ENCODE data around the gene SMARCA4. TPM values are rescaled to one million over a fixed set of nuclear protein-coding genes. Genes with fewer than 3 reads are reported as not detected.

The SMARCA4 gene
- total RNA-seq, 1 experiment from 2014 or later: 103 TPM

DNA sequence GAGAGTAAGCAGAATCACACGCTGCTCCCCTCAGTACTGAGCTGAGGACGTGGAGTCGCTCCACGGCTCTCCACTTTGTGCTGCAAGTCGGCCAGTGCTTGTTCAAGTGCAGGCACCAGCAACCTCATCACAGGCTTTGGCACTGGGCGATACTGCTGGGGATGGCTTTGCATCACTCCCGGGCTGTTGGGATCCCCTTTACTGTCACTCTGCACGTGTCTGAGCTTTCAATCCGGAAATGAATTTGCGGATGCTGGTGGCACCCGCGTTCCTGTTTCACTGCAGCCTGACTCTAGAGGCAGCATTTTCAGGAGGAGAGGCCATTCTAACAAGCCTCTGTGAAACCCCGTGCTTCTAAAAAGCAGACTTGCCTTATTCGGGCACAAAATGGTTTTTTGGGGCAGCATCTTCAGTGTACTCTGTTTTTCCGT is 19.1 kb downstream of the SMARCA4 start:
- DNase-seq: no peak
- H3K27me3 ChIP-seq (ENCODE audit: low read length): no peaks in the 10 kb centered on the region
- no peaks in the 10 kb centered on the region for H3K9me3 ChIP-seq (ENCODE audit: low read length)
- H3K4me3 ChIP-seq (ENCODE audit: low read length): no peak overlapping the region
- H3K79me2 ChIP-seq (ENCODE audit: low read length): peaks cover 94% of the 10 kb centered on the region
- no peak overlapping the region for H2AFZ ChIP-seq (ENCODE audit: low read length)
- H4K20me1 ChIP-seq (ENCODE audit: insufficient read depth, low read depth, low read length): peaks cover 61% of the 10 kb centered on the region
- H3K9ac ChIP-seq (ENCODE audit: low read length): no peak overlapping the region
- H3K36me3 ChIP-seq (ENCODE audit: insufficient read depth, low read length): no peaks in the 10 kb centered on the region
- no peaks in the 10 kb centered on the region for H3K4me1 ChIP-seq (ENCODE audit: low read length)
- H3K4me2 ChIP-seq (ENCODE audit: low read depth, low read length, poor library complexity, severe bottlenecking): no peak overlapping the region
- H3K9me2 ChIP-seq (replicated peaks; ENCODE audit: insufficient read depth, low read length): no peaks in the 10 kb centered on the region
- no peak overlapping the region for H3K27ac ChIP-seq (ENCODE audit: low read length)

DNA sequence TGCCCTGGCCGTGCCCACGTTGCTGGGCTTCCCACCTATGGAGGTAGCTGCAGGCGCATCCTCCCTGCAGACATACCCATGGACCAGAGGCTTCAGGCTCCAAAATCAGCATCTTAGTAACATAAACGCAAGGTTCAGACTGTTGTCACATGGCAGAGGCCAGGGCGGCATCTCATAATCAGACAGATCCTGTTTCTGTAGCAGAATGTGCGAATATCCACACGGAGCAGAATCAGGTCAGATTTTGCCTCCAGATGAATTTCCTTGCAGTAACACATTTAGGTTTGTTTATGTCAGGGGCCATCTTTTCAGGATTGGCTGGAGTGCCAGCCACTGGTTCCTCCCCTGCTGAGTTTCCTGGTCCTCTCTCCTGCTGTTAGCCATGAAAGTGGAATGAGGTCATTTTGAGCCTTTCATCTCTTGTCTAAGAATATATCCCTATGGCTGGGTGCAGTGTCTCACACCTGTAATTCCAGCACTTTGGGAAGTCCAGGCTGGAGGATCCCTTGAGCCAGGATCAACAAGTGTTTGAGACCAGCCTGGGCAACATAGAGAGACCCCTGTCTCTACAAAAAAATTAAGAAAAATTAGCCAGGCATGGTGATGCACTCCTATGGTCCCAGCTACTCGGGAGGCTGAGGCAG is 20.5 kb downstream of the SMARCA4 start:
- no peak for DNase-seq
- H3K4me3 ChIP-seq (ENCODE audit: low read length): no peak overlapping the region
- H3K4me1 ChIP-seq (ENCODE audit: low read length): no peaks in the 10 kb centered on the region
- H3K9ac ChIP-seq (ENCODE audit: low read length): no peak overlapping the region
- no peaks in the 10 kb centered on the region for H3K27me3 ChIP-seq (ENCODE audit: low read length)
- no peak overlapping the region for H3K27ac ChIP-seq (ENCODE audit: low read length)
- no peak overlapping the region for H3K4me2 ChIP-seq (ENCODE audit: low read depth, low read length, poor library complexity, severe bottlenecking)
- peaks cover 50% of the 10 kb centered on the region for H4K20me1 ChIP-seq (ENCODE audit: insufficient read depth, low read depth, low read length)
- H3K79me2 ChIP-seq (ENCODE audit: low read length): peaks cover 85% of the 10 kb centered on the region
- no peaks in the 10 kb centered on the region for H3K36me3 ChIP-seq (ENCODE audit: insufficient read depth, low read length)
- H2AFZ ChIP-seq (ENCODE audit: low read length): no peak overlapping the region
- no peaks in the 10 kb centered on the region for H3K9me2 ChIP-seq (replicated peaks; ENCODE audit: insufficient read depth, low read length)
- no peaks in the 10 kb centered on the region for H3K9me3 ChIP-seq (ENCODE audit: low read length)

DNA sequence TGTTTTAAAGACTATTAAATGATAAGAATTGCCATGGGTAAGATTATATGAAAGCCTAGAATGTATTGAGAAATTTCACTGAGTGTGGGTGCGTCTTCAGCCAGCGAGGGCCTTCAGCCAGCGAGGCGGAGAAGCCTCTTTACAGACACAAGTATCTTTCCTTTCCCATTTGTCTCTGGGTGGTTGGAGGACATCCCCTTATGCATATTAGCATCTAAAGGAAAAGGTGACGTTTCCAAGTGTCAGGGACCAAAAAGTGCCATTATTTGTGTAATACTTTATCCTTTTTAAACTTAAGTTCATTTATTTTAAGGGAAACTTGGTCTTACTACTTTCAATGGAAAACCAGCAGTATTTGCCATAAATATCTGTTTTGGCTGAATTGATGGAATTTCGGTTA is 22.2 kb downstream of the SMARCA4 start:
- no peak for DNase-seq
- Histone ChIP-seq H3K27me3 (ENCODE audit: low read length) (no peaks in the 10 kb centered on the region), H3K9ac (ENCODE audit: low read length) (no peak overlapping the region), H3K9me2 (replicated peaks; ENCODE audit: insufficient read depth, low read length) (no peaks in the 10 kb centered on the region), H3K4me1 (ENCODE audit: low read length) (no peaks in the 10 kb centered on the region), H3K27ac (ENCODE audit: low read length) (no peak overlapping the region), H3K36me3 (ENCODE audit: insufficient read depth, low read length) (no peaks in the 10 kb centered on the region), H2AFZ (ENCODE audit: low read length) (no peak overlapping the region), H3K79me2 (ENCODE audit: low read length) (peaks cover 69% of the 10 kb centered on the region), H3K4me2 (ENCODE audit: low read depth, low read length, poor library complexity, severe bottlenecking) (no peak overlapping the region), H3K4me3 (ENCODE audit: low read length) (no peak overlapping the region), H3K9me3 (ENCODE audit: low read length) (no peaks in the 10 kb centered on the region), H4K20me1 (ENCODE audit: insufficient read depth, low read depth, low read length) (peaks cover 44% of the 10 kb centered on the region)

DNA sequence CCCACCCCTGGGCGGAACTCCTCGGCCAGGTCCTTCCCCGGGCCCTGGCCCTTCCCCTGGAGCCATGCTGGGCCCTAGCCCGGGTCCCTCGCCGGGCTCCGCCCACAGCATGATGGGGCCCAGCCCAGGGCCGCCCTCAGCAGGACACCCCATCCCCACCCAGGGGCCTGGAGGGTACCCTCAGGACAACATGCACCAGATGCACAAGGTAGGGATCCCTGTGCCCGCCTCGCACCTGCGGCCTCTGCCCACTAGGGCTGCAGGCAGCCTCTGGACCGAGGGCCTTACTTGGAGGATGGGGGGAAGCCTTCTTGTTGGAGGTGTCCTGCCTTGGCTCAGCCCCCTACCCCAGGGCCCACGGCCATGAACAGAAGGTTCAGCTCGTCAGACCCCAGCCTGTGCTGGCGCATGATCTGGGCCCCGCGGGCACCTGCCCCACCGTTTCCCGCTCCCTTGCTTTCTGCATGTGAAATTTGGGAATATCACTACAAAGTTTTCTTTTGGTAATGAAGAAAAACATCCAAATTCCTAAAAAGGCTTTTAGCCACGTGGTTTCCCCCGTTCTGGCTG is 23.4 kb downstream of the SMARCA4 start:
- no peak overlapping the region for H3K9ac ChIP-seq (ENCODE audit: low read length)
- DNase-seq: no peak
- H4K20me1 ChIP-seq (ENCODE audit: insufficient read depth, low read depth, low read length): peaks cover 37% of the 10 kb centered on the region
- H3K9me3 ChIP-seq (ENCODE audit: low read length): no peaks in the 10 kb centered on the region
- H3K4me3 ChIP-seq (ENCODE audit: low read length): no peak overlapping the region
- H3K36me3 ChIP-seq (ENCODE audit: insufficient read depth, low read length): peaks cover 4% of the 10 kb centered on the region; the same call in 1 of the 2 replicates
- peaks cover 58% of the 10 kb centered on the region for H3K79me2 ChIP-seq (ENCODE audit: low read length)
- no peak overlapping the region for H2AFZ ChIP-seq (ENCODE audit: low read length)
- no peak overlapping the region for H3K27ac ChIP-seq (ENCODE audit: low read length)
- no peaks in the 10 kb centered on the region for H3K4me1 ChIP-seq (ENCODE audit: low read length)
- no peaks in the 10 kb centered on the region for H3K9me2 ChIP-seq (replicated peaks; ENCODE audit: insufficient read depth, low read length)
- H3K4me2 ChIP-seq (ENCODE audit: low read depth, low read length, poor library complexity, severe bottlenecking): no peak overlapping the region
- no peaks in the 10 kb centered on the region for H3K27me3 ChIP-seq (ENCODE audit: low read length)

DNA sequence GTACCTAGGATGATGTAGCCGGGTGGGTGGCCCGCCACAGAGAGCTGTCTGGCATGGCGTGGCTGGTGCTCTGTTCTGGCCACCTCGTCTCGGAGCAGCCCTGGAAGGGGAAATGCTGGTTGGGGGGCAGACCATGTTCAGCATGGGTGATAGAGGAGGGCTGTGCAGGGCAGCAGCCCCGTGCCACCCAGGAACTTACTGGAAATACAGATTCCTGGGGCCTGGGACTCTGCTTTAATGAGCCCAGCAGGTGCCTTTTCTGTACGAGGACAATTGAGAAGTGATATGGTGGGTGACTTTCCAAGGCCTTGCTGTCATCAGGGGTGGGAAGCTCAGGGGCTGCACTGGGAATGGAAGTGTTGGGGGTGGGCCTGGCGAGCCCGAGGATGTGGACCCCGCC is 24.7 kb downstream of the SMARCA4 start:
- no peaks in the 10 kb centered on the region for H3K9me2 ChIP-seq (replicated peaks; ENCODE audit: insufficient read depth, low read length)
- H4K20me1 ChIP-seq (ENCODE audit: insufficient read depth, low read depth, low read length): peaks cover 28% of the 10 kb centered on the region
- no peak overlapping the region for H3K4me2 ChIP-seq (ENCODE audit: low read depth, low read length, poor library complexity, severe bottlenecking)
- peaks cover 4% of the 10 kb centered on the region; the same call in 1 of the 2 replicates for H3K36me3 ChIP-seq (ENCODE audit: insufficient read depth, low read length)
- no peak overlapping the region for H2AFZ ChIP-seq (ENCODE audit: low read length)
- no peak overlapping the region for H3K27ac ChIP-seq (ENCODE audit: low read length)
- no peak for DNase-seq
- no peak overlapping the region for H3K4me3 ChIP-seq (ENCODE audit: low read length)
- no peaks in the 10 kb centered on the region for H3K9me3 ChIP-seq (ENCODE audit: low read length)
- H3K27me3 ChIP-seq (ENCODE audit: low read length): no peaks in the 10 kb centered on the region
- no peaks in the 10 kb centered on the region for H3K4me1 ChIP-seq (ENCODE audit: low read length)
- peaks cover 47% of the 10 kb centered on the region for H3K79me2 ChIP-seq (ENCODE audit: low read length)
- H3K9ac ChIP-seq (ENCODE audit: low read length): no peak overlapping the region

DNA sequence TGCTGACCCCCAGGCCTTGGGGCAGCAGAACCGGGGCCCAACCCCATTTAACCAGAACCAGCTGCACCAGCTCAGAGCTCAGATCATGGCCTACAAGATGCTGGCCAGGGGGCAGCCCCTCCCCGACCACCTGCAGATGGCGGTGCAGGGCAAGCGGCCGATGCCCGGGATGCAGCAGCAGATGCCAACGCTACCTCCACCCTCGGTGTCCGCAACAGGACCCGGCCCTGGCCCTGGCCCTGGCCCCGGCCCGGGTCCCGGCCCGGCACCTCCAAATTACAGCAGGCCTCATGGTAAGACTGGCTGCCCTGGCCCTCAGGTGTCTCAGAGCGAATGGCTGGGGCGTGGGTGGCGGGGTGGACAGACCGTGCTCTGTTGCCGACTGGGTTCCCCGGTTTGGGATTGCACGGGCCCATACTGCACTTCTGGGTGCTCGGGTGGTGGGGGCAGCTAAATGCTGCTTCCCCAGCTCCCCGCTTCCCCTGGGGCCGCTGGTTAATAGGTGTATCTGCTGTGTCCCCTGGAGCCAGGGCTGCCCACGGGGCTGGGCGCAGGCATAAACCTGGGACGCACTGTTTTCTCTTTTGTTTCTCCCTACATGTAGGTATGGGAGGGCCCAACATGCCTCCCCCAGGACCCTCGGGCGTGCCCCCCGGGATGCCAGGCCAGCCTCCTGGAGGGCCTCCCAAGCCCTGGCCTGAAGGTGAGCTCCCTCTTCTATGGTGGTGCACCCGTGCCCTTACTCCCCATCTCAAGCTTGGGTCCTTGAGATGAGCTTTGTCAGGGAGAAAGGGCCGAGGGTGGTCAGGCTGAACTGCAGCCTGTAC is 25.7 kb downstream of the SMARCA4 start:
- H3K27ac ChIP-seq (ENCODE audit: low read length): no peak overlapping the region
- no peaks in the 10 kb centered on the region for H3K9me2 ChIP-seq (replicated peaks; ENCODE audit: insufficient read depth, low read length)
- no peak overlapping the region for H3K9ac ChIP-seq (ENCODE audit: low read length)
- no peak overlapping the region for H3K4me2 ChIP-seq (ENCODE audit: low read depth, low read length, poor library complexity, severe bottlenecking)
- H3K27me3 ChIP-seq (ENCODE audit: low read length): no peaks in the 10 kb centered on the region
- H4K20me1 ChIP-seq (ENCODE audit: insufficient read depth, low read depth, low read length): peaks cover 23% of the 10 kb centered on the region; the same call in 1 of the 2 replicates
- no peaks in the 10 kb centered on the region for H3K9me3 ChIP-seq (ENCODE audit: low read length)
- peaks cover 4% of the 10 kb centered on the region; the same call in 1 of the 2 replicates for H3K36me3 ChIP-seq (ENCODE audit: insufficient read depth, low read length)
- H3K79me2 ChIP-seq (ENCODE audit: low read length): peaks cover 37% of the 10 kb centered on the region
- H3K4me3 ChIP-seq (ENCODE audit: low read length): no peak overlapping the region
- H3K4me1 ChIP-seq (ENCODE audit: low read length): no peaks in the 10 kb centered on the region
- H2AFZ ChIP-seq (ENCODE audit: low read length): no peak overlapping the region
- no peak for DNase-seq

DNA sequence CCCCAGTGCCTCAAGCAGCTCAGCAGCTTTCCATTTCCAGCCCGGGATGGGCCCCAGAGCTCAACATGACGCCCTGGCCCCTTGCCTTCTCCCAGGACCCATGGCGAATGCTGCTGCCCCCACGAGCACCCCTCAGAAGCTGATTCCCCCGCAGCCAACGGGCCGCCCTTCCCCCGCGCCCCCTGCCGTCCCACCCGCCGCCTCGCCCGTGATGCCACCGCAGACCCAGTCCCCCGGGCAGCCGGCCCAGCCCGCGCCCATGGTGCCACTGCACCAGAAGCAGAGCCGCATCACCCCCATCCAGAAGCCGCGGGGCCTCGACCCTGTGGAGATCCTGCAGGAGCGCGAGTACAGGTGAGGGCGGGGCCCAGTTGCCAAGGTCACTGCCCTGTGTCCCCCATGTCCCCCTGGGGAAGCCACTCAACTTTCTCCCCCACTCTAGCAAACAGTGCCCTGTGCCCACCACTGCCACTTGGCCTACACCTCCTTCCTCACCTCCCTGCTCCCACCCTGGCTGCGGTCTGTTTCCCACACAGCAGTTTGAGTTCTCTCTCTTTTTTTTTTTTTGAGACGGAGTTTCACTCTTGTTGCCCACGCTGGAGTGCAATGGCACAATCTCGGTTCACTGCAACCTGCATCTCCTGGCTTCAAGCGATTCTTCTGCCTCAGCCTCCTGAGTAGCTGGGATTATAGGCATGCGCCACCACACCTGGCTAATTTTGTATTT is 26.9 kb downstream of the SMARCA4 start:
- Histone ChIP-seq H3K4me2 (ENCODE audit: low read depth, low read length, poor library complexity, severe bottlenecking) (no peak overlapping the region), H3K9me3 (ENCODE audit: low read length) (no peaks in the 10 kb centered on the region), H3K36me3 (ENCODE audit: insufficient read depth, low read length) (peaks cover 4% of the 10 kb centered on the region; the same call in 1 of the 2 replicates), H3K79me2 (ENCODE audit: low read length) (peaks cover 28% of the 10 kb centered on the region), H3K4me3 (ENCODE audit: low read length) (no peak overlapping the region), H3K27me3 (ENCODE audit: low read length) (no peaks in the 10 kb centered on the region), H3K27ac (ENCODE audit: low read length) (no peak overlapping the region), H3K4me1 (ENCODE audit: low read length) (no peaks in the 10 kb centered on the region), H4K20me1 (ENCODE audit: insufficient read depth, low read depth, low read length) (peaks cover 21% of the 10 kb centered on the region; the same call in 1 of the 2 replicates), H3K9ac (ENCODE audit: low read length) (no peak overlapping the region), H3K9me2 (replicated peaks; ENCODE audit: insufficient read depth, low read length) (no peaks in the 10 kb centered on the region), H2AFZ (ENCODE audit: low read length) (no peak overlapping the region)
- no peak for DNase-seq

Data from Karpas-422 (cell line).